ENCODE results near the gene LSM14A. TPM values are rescaled to one million over a fixed set of nuclear protein-coding genes. Genes with fewer than 3 reads are reported as not detected.

Gene LSM14A
- total RNA-seq, 1 donor from 2014 or later, result 69.2 TPM

- no peak for DNase-seq
- intact Hi-C loops (cut with DNase I), result no loop called here
- no peak for ATAC-seq (ENCODE audit: poor library complexity)
Observed at GRCh38 chr19:34263745-34264237, 91.5 kb downstream of the LSM14A start.

GRCh38 chr19:34265221-34265650 lies 92.9 kb downstream of the LSM14A start:
- ATAC-seq (ENCODE audit: poor library complexity) (no peak), DNase-seq (peak; percentile 48)
- intact Hi-C loops (cut with DNase I), result no loop called here

- ATAC-seq (ENCODE audit: poor library complexity) (no peak), DNase-seq (no peak)
- intact Hi-C loops (cut with DNase I), result no loop called here
Observed at GRCh38 chr19:34269081-34269480, 96.8 kb downstream of the LSM14A start.

- ATAC-seq (ENCODE audit: poor library complexity) (no peak), DNase-seq (no peak)
- intact Hi-C loops (cut with DNase I), result no loop called here
Observed at GRCh38 chr19:34269489-34269888, 97.2 kb downstream of the LSM14A start.

- peak; percentile 70 for ATAC-seq (ENCODE audit: poor library complexity)
- intact Hi-C loops (cut with DNase I), result loop anchor here (10.0 kb wide), 1 partner anchor 55 kb away; no protein-coding TSS in a partner anchor
- DNase-seq, result peak; percentile 70
Observed at GRCh38 chr19:34269968-34270621, 97.8 kb downstream of the LSM14A start.

- intact Hi-C loops (cut with DNase I), result loop anchor here (10.0 kb wide), 1 partner anchor 52 kb away; no protein-coding TSS in a partner anchor
- no peak for DNase-seq
- ATAC-seq (ENCODE audit: poor library complexity), result no peak
Observed at GRCh38 chr19:34273121-34273520, 100.8 kb downstream of the LSM14A start.

- intact Hi-C loops (cut with DNase I), result loop anchor here (10.0 kb wide), 1 partner anchor 50 kb away; no protein-coding TSS in a partner anchor
- no peak for ATAC-seq (ENCODE audit: poor library complexity)
- no peak for DNase-seq
Observed at GRCh38 chr19:34274284-34274826, 102.1 kb downstream of the LSM14A start.

- intact Hi-C loops (cut with DNase I), result loop anchor here (10.0 kb wide), 1 partner anchor 50 kb away; no protein-coding TSS in a partner anchor
- no peak for DNase-seq
- ATAC-seq (ENCODE audit: poor library complexity), result no peak
Observed at GRCh38 chr19:34274827-34275625, 102.7 kb downstream of the LSM14A start.

- intact Hi-C loops (cut with DNase I), result loop anchor here (10.0 kb wide), 1 partner anchor 49 kb away; no protein-coding TSS in a partner anchor
- DNase-seq (no peak), ATAC-seq (ENCODE audit: poor library complexity) (no peak)
Observed at GRCh38 chr19:34275705-34276104, 103.4 kb downstream of the LSM14A start.

GRCh38 chr19:34276614-34277013 lies 104.3 kb downstream of the LSM14A start:
- intact Hi-C loops (cut with DNase I), result loop anchor here (10.0 kb wide), 1 partner anchor 48 kb away; no protein-coding TSS in a partner anchor
- ATAC-seq (ENCODE audit: poor library complexity) (no peak), DNase-seq (no peak)

- ATAC-seq (ENCODE audit: poor library complexity), result no peak
- no peak for DNase-seq
- intact Hi-C loops (cut with DNase I), result loop anchor here (10.0 kb wide), 1 partner anchor 48 kb away; no protein-coding TSS in a partner anchor
Observed at GRCh38 chr19:34277244-34277643, 104.9 kb downstream of the LSM14A start.

- DNase-seq (no peak), ATAC-seq (ENCODE audit: poor library complexity) (no peak)
- intact Hi-C loops (cut with DNase I), result loop anchor here (10.0 kb wide), 1 partner anchor 46 kb away; no protein-coding TSS in a partner anchor
Observed at GRCh38 chr19:34278783-34279182, 106.5 kb downstream of the LSM14A start.

Other genes starting within 250 kb of the LSM14A start
- 15.3 TPM for gene GARRE1, start 82.0 kb downstream of the LSM14A start, total RNA-seq
- 500 TPM for gene GPI, start 192.7 kb downstream of the LSM14A start, total RNA-seq
- gene PDCD2L, start 231.9 kb downstream of the LSM14A start, total RNA-seq, result 10.4 TPM

All from Right ventricle myocardium superior (tissue), 1 donor.